Activated CD8-positive, alpha-beta memory T cell treated with anti-CD3 and anti-CD28 coated beads for 36 hours (primary cell): ENCODE results near the gene ITGA8. TPM values are rescaled to one million over a fixed set of nuclear protein-coding genes. Genes with fewer than 3 reads are reported as not detected.

Source experiments
- CTCF ChIA-PET: fragments of 350-600 bp; sonication (Branson Sonifier 250); formaldehyde crosslinking; loops from one replicate; lab custom pipeline; 2021; ENCODE audit warnings: antibody characterized with exemption; lab: Charles Lee
- POLR2A ChIA-PET: fragments of 350-600 bp; sonication (Branson Sonifier 250); formaldehyde crosslinking; loops from one replicate; lab custom pipeline; 2021; ENCODE audit warnings: antibody characterized with exemption; lab: Charles Lee
- total RNA-seq, 2 experiments: library from RNA; stranded (reverse); gene quantifications; one replicate each; pipeline ENCODE4 v1.2.3, GENCODE V29; 2021

Gene ITGA8
- total RNA-seq, 2 experiments from 2014 or later, result not detected

GRCh38 chr10:15630353-15630752 is 89.4 kb downstream of the ITGA8 start:
- CTCF ChIA-PET, result no interaction called here
- POLR2A ChIA-PET, result no interaction called here

- CTCF ChIA-PET, result no interaction called here
- POLR2A ChIA-PET, result no interaction called here
Observed at GRCh38 chr10:15627617-15628196, 92.0 kb downstream of the ITGA8 start.

- ChIA-PET POLR2A (no interaction called here), CTCF (no interaction called here)
Observed at GRCh38 chr10:15626937-15627336, 92.8 kb downstream of the ITGA8 start.

- ChIA-PET CTCF (no interaction called here), POLR2A (no interaction called here)
Observed at GRCh38 chr10:15625261-15625660, 94.5 kb downstream of the ITGA8 start.

- ChIA-PET POLR2A (no interaction called here), CTCF (no interaction called here)
Observed at GRCh38 chr10:15624401-15625196, 95.1 kb downstream of the ITGA8 start.

GRCh38 chr10:15620836-15621515 is 98.7 kb downstream of the ITGA8 start:
- CTCF ChIA-PET, result no interaction called here
- POLR2A ChIA-PET, result no interaction called here

- CTCF ChIA-PET, result no interaction called here
Observed at GRCh38 chr10:15620337-15620736, 99.4 kb downstream of the ITGA8 start.

GRCh38 chr10:15609246-15609645 is 110.5 kb downstream of the ITGA8 start:
- ChIA-PET CTCF (no interaction called here), POLR2A (no interaction called here)

More at GRCh38 chr10:15620337-15620736, 99.4 kb downstream of the ITGA8 start:
- POLR2A ChIA-PET, result no interaction called here

- CTCF ChIA-PET, result interaction anchor here (0.6 kb wide), 1 partner anchor 257 kb away, joined by 3 read pairs; no protein-coding TSS in a partner anchor
- POLR2A ChIA-PET, result no interaction called here
Observed at GRCh38 chr10:15606377-15606776, 113.3 kb downstream of the ITGA8 start.

- POLR2A ChIA-PET, result no interaction called here
- CTCF ChIA-PET, result interaction anchor here (0.6 kb wide), 2 partner anchors 52 to 257 kb away, joined by 3 to 4 read pairs; no protein-coding TSS in a partner anchor
Observed at GRCh38 chr10:15605740-15606369, 113.9 kb downstream of the ITGA8 start.

GRCh38 chr10:15603446-15604011 is 116.2 kb downstream of the ITGA8 start:
- CTCF ChIA-PET, result no interaction called here
- POLR2A ChIA-PET, result no interaction called here

GRCh38 chr10:15601819-15602218 is 117.9 kb downstream of the ITGA8 start:
- ChIA-PET POLR2A (no interaction called here), CTCF (no interaction called here)

- ChIA-PET CTCF (no interaction called here), POLR2A (no interaction called here)
Observed at GRCh38 chr10:15595260-15595659, 124.5 kb downstream of the ITGA8 start.

GRCh38 chr10:15591937-15592336 is 127.8 kb downstream of the ITGA8 start:
- POLR2A ChIA-PET, result no interaction called here
- CTCF ChIA-PET, result no interaction called here

- ChIA-PET CTCF (no interaction called here), POLR2A (no interaction called here)
Observed at GRCh38 chr10:15591431-15591830, 128.3 kb downstream of the ITGA8 start.

- ChIA-PET CTCF (no interaction called here), POLR2A (no interaction called here)
Observed at GRCh38 chr10:15588635-15589508, 130.8 kb downstream of the ITGA8 start.

- POLR2A ChIA-PET, result no interaction called here
- CTCF ChIA-PET, result no interaction called here
Observed at GRCh38 chr10:15588151-15588550, 131.6 kb downstream of the ITGA8 start.

GRCh38 chr10:15587271-15587670 is 132.5 kb downstream of the ITGA8 start:
- CTCF ChIA-PET, result no interaction called here
- POLR2A ChIA-PET, result no interaction called here

- ChIA-PET POLR2A (no interaction called here), CTCF (no interaction called here)
Observed at GRCh38 chr10:15585303-15585715, 134.4 kb downstream of the ITGA8 start.
